Ureter (tissue), 1 donor: ENCODE results near the gene ANKRD34B. TPM values are rescaled to one million over a fixed set of nuclear protein-coding genes. Genes with fewer than 3 reads are reported as not detected.
"Not testable (repeated sequence)": the region's sequence is repeated elsewhere in the genome, so short reads cannot be mapped to it uniquely, and the experiment has no call there.

Experiments
- DNase-seq: peaks from one replicate; pipeline ENCODE4 v3.0.0-alpha.2; 2020; ENCODE audit warnings: low spot score
- total RNA-seq: library from RNA; stranded (reverse); gene quantifications from one replicate; pipeline ENCODE4 v1.2.4, GENCODE V29; 2023
- donor health status: DM: yes; HTN: yes; CAD: no.

Gene ANKRD34B
- total RNA-seq: not detected

DNA sequence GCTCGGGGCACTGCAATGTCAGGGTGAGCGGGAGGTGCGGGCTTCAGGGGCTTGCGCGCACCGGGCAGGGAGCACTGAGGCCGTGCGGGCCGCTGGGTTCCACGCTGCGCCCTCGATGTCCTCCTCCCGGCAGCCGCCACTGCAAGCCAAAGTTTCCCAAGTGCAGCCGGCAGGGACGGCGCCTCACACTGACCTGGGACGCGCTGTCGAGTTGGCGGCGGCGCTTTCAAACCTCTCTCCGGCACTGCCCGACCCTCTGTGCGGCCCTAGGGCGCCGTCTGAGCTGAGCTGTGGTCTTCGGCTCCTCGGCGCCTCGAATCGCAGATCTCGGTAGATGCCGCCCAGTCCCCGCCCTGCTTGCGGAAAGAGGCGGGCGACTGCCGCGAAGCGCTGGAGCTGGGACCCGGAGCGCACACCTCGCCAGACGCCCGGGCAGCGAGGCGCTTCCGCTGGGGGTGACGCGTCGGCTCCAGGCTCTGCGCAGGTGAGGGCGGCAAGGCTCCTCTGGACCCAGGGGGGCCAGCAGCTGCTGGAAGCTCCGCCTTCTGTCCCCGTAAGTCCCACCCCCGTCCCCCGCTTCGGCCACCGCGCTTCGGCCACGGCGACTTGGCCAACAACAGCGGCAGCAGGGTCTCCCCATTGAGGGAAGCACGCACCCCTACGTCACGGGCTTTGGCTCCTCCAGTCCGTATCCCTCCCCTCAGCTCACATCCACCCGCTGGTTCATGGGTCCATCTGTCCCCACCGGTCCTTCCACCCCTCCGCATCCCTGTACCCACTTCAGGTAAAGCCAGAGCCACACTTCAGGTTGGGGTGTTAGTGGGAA lies at the start of gene ANKRD34B:
Gene ANKRD34B (minus strand): TSS at position 320 of the 826 bp plus-strand sequence. CDS start 10,261 bp downstream, outside the sequence.
- no peak for DNase-seq

DNA sequence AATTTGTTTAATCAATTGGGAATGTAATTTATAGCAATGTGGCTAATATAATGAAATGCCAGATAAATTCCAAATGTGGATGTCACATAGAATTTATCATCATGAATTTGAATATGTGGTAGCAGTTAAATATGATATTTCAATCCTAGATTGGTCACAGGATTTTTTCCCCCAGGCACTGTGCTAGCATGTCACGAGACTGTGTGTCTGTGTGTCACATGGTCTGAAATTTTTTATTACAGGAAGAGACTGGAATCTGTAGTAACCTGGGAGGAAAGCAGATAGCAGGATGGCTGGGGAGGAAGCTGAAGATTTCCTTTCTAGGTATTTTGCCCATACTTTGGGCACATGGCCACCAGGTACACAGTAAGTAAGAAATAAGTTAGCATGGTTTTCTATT lies 49.0 kb upstream of the ANKRD34B start:
- DNase-seq: no peak

DNA sequence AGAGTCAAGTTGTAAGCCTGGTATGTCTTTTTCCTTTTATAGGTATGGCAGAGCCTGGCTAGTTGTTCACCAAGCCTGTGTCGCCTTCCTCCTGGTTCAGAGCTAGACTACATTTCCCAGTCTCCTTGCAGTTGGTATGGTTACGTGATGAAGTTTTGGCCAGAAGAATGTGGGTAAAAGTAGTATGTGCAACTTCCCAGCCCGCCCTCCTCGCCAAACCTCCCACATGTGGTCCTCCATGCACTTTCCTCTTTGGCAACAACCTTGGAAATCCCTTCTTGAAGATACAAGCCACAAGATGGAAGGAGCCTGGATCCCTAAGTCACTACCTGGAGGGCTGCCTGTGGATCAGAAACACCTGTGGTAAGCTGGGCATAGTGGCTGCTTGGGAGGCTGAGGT lies 48.4 kb upstream of the ANKRD34B start:
- no peak for DNase-seq

GRCh38 chr5:80615266-80615914 lies 45.3 kb upstream of the ANKRD34B start:
- DNase-seq: no peak

- DNase-seq: no peak
Observed at GRCh38 chr5:80609692-80610091, 39.6 kb upstream of the ANKRD34B start.

DNA sequence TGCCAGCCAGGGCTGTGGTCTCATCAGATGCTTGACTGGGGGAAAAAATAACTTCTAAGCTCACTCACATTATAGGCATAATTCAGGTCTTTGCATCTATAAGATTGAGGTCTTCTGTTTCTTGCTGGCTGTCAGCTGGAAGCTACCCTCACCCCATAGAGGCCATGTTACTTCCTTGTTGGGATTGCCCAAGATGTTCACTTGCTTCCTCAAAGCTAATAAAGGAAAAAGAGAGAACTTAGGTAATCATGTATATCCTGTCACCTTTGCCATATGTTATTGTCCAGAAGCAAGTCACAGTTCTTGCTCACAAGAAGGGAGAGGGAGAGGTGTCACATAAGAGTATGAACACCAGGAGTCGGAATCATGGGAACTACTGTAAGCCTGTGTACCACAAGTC lies 38.7 kb upstream of the ANKRD34B start:
- no peak for DNase-seq

GRCh38 chr5:80607832-80608231 lies 37.8 kb upstream of the ANKRD34B start:
- no peak for DNase-seq

DNA sequence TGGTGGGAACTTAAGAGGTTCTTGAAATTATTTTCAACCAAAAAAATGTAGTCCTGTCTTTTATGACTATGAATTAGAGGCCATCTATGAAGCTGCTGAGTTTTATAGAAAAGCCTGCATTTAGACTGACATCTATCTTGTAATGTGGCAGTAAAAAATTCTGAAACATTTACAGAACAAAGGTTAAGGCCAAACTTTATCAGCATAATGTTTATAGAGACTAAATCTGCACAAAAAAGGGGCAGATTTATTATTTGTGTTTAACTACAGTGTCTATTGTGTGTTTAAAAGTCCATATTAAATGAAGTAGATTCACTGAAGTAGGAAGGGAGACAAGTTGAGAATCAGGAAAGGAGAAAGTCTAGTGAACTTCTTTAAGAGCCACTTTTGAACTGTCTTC lies 37.3 kb upstream of the ANKRD34B start:
- DNase-seq: no peak

DNA sequence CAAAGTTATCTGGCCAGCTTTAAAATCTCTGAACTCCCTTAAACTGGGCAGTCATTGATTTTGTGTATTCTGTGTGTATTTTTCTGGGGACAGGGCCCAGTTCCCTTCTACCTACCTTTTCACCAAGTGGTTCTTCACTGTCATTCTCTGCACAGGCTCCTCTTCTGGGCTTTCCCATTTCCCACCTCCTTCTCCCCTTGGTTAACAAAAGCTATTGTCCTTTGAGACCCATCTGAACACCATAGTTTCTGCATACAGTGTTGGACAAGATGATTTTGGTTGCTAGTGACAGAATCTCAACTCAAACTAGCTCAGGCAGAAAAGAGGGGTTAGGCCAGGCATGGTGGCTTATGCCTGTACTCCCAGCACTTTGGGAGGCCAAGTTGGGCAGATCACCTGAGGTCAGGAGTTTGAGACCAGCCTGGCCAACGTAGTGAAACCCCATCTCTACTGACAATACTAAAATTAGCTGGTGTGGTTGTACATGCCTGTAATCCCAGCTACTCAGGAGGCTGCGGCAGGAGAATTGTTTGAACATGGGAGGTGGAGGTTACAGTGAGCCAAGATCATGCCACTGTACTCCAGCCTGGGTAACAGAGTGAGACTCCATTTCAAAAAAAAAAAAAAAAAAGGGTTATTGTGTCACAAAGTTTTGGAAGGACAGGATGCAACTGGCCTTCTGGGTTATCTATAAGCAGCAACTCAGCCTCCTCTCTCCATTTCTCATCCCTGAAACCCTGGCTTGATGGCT lies 31.0 kb upstream of the ANKRD34B start:
- DNase-seq: no peak

DNA sequence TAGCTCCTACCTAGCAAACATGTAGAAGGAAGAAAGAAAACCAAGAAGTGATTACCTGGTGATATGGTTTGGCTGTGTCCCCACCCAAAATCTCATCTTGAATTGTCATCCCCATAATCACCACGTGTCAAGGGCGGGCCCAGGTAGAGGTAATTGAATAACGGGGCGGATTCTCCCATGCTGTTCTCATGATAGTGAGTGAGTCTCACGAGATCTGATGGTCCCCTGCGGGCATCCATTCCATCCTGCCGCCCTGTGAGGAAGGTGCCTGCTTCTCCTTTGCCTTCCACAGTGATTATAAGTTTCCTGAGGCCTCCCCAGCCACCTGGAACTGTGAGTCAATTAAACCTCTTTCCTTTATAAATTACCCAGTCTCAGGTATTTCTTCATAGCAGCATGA lies 27.4 kb upstream of the ANKRD34B start:
- no peak for DNase-seq

- DNase-seq: no peak
Observed at GRCh38 chr5:80594810-80595209, 24.7 kb upstream of the ANKRD34B start.

DNA sequence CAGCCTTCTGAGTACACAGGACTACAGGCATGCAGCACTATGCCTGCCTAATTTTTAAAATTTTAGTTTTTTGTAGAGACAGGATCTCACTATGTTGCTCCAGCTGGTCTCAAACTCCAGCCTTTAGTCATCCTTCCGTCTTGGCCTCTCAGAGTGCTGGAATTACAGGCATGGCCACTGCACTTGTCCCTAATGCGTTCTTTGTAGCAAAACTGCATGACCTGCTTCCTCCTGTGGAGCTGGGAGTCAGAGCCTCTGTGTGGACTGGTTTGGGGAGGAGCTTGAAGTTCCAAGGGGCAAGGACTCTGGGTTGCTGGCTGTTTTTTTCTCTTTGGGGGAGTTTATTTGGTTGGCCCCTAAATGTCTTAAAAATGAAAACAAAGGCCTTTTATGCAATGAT lies 22.7 kb upstream of the ANKRD34B start:
- DNase-seq: no peak

GRCh38 chr5:80592105-80592504 lies 22.0 kb upstream of the ANKRD34B start:
- DNase-seq: no peak

DNA sequence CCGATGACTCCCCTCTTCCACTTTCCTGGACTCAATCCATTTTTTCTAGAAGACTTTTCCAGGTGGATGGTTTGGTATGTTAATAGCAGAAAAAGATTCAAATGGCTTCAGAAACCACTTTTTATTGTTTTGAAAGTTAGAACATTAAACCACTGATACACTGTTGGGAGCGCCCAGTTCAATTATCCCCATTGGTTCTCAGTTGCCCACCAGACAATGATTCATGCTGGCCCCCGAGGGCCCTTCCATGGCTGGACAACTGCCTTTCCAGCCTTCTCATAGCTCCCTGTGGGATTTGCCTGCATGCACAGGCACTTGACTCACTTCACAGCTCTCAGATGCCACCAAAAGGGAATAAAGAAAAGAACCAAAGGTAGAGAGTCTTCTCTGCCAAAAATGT lies 21.3 kb upstream of the ANKRD34B start:
- no peak for DNase-seq

DNA sequence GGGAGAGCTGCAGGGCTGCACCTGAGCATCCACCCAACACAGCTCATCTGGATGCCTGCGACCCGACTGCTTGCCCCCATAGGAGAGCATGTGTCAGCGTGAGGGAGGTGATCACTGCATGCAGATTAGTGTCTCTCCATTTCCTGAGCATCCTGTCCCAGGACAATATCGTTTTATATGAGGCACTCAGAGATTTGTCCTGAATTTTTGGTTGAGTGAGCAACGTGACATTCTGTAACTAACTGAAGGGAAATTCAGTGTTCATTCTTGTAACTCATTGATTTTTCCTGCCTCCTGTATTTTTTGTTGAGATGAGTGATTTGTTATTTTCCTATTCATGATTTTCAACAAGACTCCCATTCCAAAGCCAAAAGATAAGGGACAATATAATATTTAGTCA lies 20.7 kb upstream of the ANKRD34B start:
- no peak for DNase-seq

DNA sequence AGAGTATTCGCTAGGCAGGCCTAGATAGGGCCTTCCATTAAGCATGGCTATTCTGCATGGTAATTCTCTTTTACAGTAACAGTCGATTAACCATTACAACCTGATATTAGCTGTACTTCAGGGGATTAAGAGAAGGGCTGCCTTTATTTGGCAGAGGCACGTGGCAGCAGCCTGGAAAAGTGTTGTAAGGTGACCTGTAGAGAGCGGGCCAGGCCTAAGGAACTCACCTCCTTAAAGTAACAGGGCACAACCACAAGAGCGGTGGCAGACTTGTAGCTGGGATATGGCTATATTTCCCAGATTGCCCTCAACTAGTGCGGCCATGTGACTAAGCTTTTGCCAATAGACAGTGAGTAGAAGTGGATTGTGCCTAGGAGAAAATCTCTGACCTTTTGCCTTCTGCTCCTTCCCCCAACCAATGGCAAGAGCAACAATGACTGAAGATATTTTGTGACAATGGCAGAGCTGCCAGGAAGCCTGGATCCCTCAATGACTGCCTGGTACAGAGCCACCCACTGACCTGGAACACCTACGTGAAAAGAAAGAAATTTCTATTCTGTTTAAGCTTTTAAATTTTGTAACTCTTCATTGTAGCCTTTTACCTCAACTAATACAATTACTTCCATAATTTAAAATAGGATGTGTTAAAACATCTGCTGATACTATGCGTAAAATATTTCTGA lies 18.9 kb upstream of the ANKRD34B start:
- DNase-seq: no peak

DNA sequence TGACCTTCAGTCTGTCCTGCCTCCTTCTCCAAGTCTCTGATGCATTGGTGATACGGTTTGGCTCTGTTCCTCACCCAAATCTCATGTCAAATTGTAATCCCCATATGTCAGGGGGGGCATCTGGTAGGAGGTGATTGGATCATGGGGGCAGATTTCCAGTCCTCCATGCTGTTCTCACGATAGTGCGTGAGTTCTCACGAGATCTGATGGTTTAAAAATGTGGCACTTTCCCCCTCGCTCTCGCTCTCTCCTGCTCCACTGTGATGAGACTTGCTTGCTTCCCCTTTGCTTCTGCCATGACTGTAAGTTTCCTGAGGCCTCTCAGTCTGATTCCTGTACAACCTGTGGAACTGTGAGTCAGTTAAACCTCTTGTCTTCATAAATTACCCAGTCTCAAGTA lies 14.7 kb upstream of the ANKRD34B start:
- no peak for DNase-seq

DNA sequence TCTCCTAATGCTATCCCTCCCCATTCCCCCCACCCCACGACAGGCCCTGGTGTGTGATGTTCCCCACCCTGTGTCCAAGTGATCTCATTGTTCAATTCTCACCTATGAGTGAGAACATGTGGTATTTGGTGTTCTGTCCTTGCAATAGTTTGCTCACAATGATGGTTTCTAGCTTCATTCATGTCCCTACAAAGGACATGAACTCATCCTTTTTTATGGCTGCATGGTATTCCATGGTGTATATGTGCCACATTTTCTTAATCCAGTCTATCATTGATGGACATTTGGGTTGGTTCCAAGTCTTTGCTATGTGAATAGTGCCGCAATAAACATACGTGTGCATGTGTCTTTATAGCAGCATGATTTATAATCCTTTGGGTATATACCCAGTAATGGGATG lies 10.2 kb upstream of the ANKRD34B start:
- not testable (repeated sequence) for DNase-seq

GRCh38 chr5:80579050-80579449 lies 9.0 kb upstream of the ANKRD34B start:
- DNase-seq: no peak

- no peak for DNase-seq
Observed at GRCh38 chr5:80577707-80578106, 7.6 kb upstream of the ANKRD34B start.

DNA sequence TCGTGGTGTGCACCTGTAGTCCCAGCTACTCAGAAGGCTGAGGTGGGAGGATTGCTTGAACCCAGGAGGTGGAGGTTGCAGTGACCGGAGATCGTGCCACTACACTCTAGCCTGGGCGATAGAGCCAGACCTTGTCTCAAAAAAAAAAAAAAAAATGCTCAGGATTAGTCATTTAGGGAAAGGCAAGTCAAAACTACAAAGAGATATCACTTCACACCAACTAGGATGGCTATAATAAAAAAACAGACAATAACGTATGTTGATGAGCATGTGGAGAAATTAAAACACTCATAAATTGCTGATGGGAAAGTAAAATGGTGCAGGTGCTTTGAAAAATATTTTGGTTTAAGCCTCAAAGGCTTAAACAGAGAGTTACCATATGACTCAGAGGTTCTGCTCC lies 6.3 kb upstream of the ANKRD34B start:
- no peak for DNase-seq

DNA sequence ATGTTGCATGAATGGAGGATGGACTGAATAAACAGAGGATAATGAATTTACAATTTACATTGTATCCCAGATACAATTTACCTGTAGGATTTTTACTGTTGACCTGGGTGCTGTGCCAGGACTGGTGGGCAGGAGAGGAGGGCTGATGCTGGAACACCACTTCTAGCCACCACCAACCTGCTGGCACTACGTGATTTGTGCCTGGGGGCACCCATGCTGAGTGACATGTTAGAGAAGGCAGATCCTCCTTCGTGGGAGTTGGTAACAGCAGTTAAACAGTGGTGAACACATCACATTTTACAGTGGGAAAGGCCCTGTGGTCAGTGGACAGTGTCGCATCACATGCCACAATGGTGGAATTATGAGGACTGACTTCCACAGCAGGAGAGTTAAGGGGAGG lies 3.0 kb upstream of the ANKRD34B start:
- DNase-seq: no peak
